ENCODE results near the gene TNS2.

TNS2 gene

DNA sequence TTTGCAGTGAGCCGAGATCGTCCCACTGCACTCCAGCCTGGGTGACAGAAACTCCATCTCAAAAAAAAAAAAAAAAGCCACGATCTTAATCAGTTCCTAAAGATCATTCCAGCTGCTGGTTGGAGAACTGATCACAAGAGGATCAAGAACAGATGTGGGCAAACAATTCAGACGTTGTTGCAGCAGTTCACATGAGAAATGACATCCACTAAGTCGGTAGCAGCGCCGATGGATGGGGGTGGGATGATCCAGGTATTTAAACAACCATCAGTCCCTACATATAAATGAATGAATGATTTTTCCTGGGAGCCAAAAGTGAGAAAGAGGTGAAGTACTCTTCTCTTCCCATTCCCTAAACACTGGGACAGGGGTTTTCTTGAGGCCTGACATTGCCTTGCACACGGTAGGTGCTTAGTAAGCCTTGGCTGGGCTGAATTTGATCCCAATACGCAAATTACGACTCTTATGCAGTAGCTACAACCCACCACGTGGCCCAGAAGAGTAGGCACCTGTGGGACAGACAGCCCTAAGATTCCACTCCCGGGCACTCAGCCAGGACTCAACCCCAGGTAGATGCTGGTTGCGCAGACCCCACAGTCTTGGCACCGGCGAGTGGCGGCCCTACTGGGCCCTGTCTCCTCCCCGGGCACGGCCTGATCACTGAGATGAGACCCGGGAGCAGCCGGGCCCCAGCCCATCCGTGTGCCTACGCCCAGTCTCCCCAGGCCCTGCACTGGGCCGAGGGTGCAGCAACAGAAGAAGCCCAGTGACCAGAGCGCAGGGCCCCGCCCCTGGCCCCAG, 28.8 kb downstream of the TNS2 start:
- H3K27me3 ChIP-seq (ENCODE audit: control insufficient read depth in 2 of 2, insufficient read depth in 2 of 2, low read length in 2 of 2): no peaks in the 10 kb centered on the region
- H3K9me3 ChIP-seq (ENCODE audit: control insufficient read depth in 2 of 2, low read length in 2 of 2): no peaks in the 10 kb centered on the region
- peak overlapping the region; percentile 76 to 83 for H3K4me3 ChIP-seq (ENCODE audit: low read length in 2 of 2)
- peaks cover 16 to 27% of the 10 kb centered on the region in 2 donors for H3K36me3 ChIP-seq (ENCODE audit: control insufficient read depth in 2 of 2, insufficient read depth in 2 of 2, low read length in 2 of 2)
- H3K4me1 ChIP-seq (ENCODE audit: control insufficient read depth in 2 of 2, insufficient read depth in 2 of 2, low read length in 2 of 2): peaks cover 5 to 8% of the 10 kb centered on the region in 2 donors
- H3K27ac ChIP-seq (ENCODE audit: low read depth in 2 of 2, low read length in 2 of 2): peak overlapping the region; percentile 81 to 94
- peak overlapping the region; percentile 68 to 80 for H3K9ac ChIP-seq (ENCODE audit: low read depth in 1 of 2, low read length in 2 of 2)

DNA sequence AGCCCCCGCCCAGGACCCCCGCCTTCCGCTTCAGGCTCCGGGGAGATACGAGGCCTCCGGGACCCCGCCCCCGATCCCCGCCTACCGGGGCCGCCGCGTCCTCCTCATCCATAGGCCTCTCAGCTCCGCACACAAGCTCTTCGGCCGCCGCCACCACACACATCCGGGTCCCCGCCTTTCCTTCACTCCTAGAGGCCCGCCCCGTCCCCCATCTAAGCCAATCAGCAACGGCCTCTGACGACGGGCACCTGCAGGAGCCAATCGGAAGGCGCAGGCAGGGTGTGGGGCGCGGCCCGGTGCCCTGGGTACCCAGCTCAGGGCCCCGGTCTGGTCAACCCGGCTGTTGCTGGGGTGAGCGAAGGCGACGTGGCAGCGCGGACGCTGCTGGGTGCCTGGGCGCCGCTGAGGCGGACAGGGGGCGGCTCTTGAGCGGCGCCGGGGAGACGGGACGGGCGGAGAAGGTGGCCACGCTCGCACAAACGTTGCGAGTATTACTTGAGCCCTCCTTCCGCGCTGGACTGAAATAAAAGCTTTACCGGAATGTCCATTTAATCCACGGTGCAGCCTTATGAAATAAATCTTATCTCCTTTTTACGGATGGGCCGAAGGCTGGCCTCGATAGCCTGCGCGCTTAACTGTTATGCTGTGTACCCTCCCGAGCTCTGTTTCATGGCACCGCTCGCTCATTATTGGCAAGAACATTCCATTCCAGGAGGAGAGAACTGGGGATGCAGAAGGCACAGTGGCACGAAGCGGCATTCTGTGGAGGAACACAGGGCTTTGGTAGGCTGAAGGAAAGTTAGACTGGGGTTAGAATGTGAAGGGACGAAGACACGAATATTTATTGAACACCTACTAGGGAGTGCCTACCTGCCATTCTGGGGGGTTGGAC, 29.6 kb downstream of the TNS2 start, which contains the start of gene SPRYD3:
TSS of gene SPRYD3 (minus strand) at position 165 of the 892 bp plus-strand sequence. CDS start at position 108, 57 bp downstream.
- Histone ChIP-seq H3K27me3 (ENCODE audit: control insufficient read depth in 2 of 2, insufficient read depth in 2 of 2, low read length in 2 of 2) (no peaks in the 10 kb centered on the region), H3K9ac (ENCODE audit: low read depth in 1 of 2, low read length in 2 of 2) (peak within 1 kb of the TSS; percentile 78 to 80), H3K4me3 (ENCODE audit: low read length in 2 of 2) (peak within 1 kb of the TSS; percentile 76 to 83), H3K27ac (ENCODE audit: low read depth in 2 of 2, low read length in 2 of 2) (peak within 1 kb of the TSS; percentile 81 to 94), H3K36me3 (ENCODE audit: control insufficient read depth in 2 of 2, insufficient read depth in 2 of 2, low read length in 2 of 2) (peaks cover 16 to 22% of the 10 kb centered on the region in 2 donors), H3K9me3 (ENCODE audit: control insufficient read depth in 2 of 2, low read length in 2 of 2) (no peaks in the 10 kb centered on the region), H3K4me1 (ENCODE audit: control insufficient read depth in 2 of 2, insufficient read depth in 2 of 2, low read length in 2 of 2) (peaks cover 5 to 8% of the 10 kb centered on the region in 2 donors)

DNA sequence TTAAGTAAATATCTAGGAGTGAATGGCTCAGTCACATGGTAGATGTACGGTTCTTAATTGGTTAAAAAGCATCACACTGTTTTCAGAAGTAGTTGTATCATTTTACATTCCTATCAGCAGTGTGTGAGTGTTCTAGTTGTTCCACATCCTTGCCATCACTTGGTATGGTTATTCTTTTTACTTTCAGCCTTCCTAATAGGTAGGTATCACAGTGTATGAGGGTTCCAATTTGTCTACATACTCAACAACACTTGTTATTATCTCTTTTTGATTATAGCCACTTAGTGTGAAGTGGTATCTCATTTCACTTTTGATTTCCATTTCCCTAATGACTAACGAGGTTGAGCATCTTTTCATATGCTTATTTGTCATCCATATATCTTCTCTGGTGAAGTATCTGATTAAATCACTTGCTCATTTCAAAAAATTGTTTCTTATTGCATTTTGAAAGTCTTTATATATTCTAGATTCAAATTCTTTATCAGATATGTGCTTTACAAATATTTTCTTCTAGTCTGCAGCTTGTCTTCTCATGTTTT, 32.8 kb downstream of the TNS2 start:
- no peaks in the 10 kb centered on the region for H3K9me3 ChIP-seq (ENCODE audit: control insufficient read depth in 2 of 2, low read length in 2 of 2)
- H3K4me3 ChIP-seq (ENCODE audit: low read length in 2 of 2): no peak overlapping the region
- no peaks in the 10 kb centered on the region for H3K36me3 ChIP-seq (ENCODE audit: control insufficient read depth in 2 of 2, insufficient read depth in 2 of 2, low read length in 2 of 2)
- H3K27ac ChIP-seq (ENCODE audit: low read depth in 2 of 2, low read length in 2 of 2): no peak overlapping the region
- H3K4me1 ChIP-seq (ENCODE audit: control insufficient read depth in 2 of 2, insufficient read depth in 2 of 2, low read length in 2 of 2): peaks cover 5 to 8% of the 10 kb centered on the region in 2 donors
- no peak overlapping the region for H3K9ac ChIP-seq (ENCODE audit: low read depth in 1 of 2, low read length in 2 of 2)
- no peaks in the 10 kb centered on the region for H3K27me3 ChIP-seq (ENCODE audit: control insufficient read depth in 2 of 2, insufficient read depth in 2 of 2, low read length in 2 of 2)

DNA sequence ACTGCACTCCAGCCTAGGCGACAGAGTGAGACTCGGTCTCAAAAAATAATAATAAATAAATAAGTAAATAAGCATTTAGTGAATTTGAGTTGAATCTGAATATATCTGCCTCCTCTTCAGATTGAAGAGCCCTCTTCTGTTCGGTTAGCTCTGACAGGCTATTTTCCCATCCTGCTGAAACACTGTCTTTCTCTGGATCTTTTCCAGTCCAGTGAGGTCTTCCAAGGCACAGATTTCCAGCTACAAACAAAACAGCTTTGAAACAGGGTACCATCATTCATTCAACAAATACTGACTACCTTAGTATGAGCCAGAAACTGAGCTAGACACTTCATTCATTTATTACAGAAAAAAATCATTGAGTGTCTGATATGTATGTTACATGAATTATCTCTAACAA, 36.5 kb downstream of the TNS2 start:
- Histone ChIP-seq H3K4me1 (ENCODE audit: control insufficient read depth in 2 of 2, insufficient read depth in 2 of 2, low read length in 2 of 2) (no peaks in the 10 kb centered on the region), H3K27ac (ENCODE audit: low read depth in 2 of 2, low read length in 2 of 2) (no peak overlapping the region), H3K36me3 (ENCODE audit: control insufficient read depth in 2 of 2, insufficient read depth in 2 of 2, low read length in 2 of 2) (no peaks in the 10 kb centered on the region), H3K27me3 (ENCODE audit: control insufficient read depth in 2 of 2, insufficient read depth in 2 of 2, low read length in 2 of 2) (no peaks in the 10 kb centered on the region), H3K9me3 (ENCODE audit: control insufficient read depth in 2 of 2, low read length in 2 of 2) (no peaks in the 10 kb centered on the region), H3K9ac (ENCODE audit: low read depth in 1 of 2, low read length in 2 of 2) (no peak overlapping the region), H3K4me3 (ENCODE audit: low read length in 2 of 2) (no peak overlapping the region)

DNA sequence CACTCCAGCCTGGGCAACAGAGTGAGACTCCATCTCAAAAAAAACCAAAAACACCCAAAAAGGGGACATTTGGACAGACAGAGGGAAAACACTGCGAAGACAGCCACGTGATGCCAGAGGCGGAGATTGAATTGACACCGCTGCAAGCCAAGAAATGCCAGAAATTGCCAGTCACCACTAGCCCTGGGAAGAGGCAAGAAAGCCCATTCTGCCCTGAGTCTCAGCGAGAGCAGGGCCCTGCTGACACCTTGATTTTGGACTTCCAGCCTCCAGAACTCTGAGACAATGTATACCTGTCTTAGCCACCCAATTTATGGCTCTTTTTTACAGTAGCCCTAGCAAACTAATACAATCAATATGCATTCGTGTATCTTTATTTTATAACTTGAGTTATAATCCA, 40.2 kb downstream of the TNS2 start:
- Histone ChIP-seq H3K27me3 (ENCODE audit: control insufficient read depth in 2 of 2, insufficient read depth in 2 of 2, low read length in 2 of 2) (no peaks in the 10 kb centered on the region), H3K27ac (ENCODE audit: low read depth in 2 of 2, low read length in 2 of 2) (no peak overlapping the region), H3K9ac (ENCODE audit: low read depth in 1 of 2, low read length in 2 of 2) (no peak overlapping the region), H3K4me3 (ENCODE audit: low read length in 2 of 2) (no peak overlapping the region), H3K9me3 (ENCODE audit: control insufficient read depth in 2 of 2, low read length in 2 of 2) (no peaks in the 10 kb centered on the region), H3K36me3 (ENCODE audit: control insufficient read depth in 2 of 2, insufficient read depth in 2 of 2, low read length in 2 of 2) (no peaks in the 10 kb centered on the region), H3K4me1 (ENCODE audit: control insufficient read depth in 2 of 2, insufficient read depth in 2 of 2, low read length in 2 of 2) (peaks cover 5 to 6% of the 10 kb centered on the region in 2 donors)

DNA sequence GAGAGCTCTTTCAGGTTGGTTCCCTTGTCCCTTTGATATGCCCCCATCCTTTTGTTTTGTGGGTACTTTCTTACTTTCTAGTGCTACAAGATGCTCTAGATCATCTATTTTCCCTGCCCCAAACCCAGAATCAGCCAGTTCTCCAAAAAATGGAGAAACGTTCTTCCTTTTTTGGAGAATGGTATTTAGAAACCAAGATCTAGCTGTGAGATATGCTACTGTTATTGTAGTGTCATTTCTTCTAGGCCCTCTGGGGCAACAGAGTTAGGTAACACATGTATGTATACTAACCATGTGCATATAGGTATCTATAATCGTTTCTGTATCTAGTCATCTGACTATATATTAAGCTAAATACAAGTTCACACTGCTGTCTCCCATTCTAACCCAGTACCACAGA, 40.7 kb downstream of the TNS2 start:
- no peak overlapping the region for H3K9ac ChIP-seq (ENCODE audit: low read depth in 1 of 2, low read length in 2 of 2)

DNA sequence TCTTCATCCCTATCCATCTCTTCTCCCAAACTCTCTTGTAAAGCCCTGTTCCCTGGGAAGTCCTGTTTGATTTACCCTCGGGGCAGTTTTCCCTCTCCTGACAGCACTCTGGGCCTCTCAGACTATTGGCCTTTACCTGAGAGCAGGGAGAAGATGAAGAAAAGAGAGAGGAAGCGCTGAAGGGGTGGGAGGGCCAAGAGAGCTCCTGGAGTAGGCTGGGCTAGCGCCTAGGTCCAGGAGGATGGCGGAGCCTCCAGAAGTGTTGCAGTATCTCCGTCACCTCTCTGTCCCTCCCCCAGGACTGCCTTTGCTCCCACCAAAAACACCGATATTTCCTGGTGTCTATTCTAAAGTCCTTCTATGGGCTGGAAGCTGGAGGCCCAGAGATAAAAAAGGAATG, 41.9 kb downstream of the TNS2 start:
- peaks cover 4 to 8% of the 10 kb centered on the region in 2 donors for H3K27me3 ChIP-seq (ENCODE audit: control insufficient read depth in 2 of 2, insufficient read depth in 2 of 2, low read length in 2 of 2)
- H3K36me3 ChIP-seq (ENCODE audit: control insufficient read depth in 2 of 2, insufficient read depth in 2 of 2, low read length in 2 of 2): no peaks in the 10 kb centered on the region
- H3K9ac ChIP-seq (ENCODE audit: low read depth in 1 of 2, low read length in 2 of 2): no peak overlapping the region
- H3K4me3 ChIP-seq (ENCODE audit: low read length in 2 of 2): no peak overlapping the region
- no peaks in the 10 kb centered on the region for H3K9me3 ChIP-seq (ENCODE audit: control insufficient read depth in 2 of 2, low read length in 2 of 2)
- H3K27ac ChIP-seq (ENCODE audit: low read depth in 2 of 2, low read length in 2 of 2): no peak overlapping the region
- peaks cover 6% of the 10 kb centered on the region in 2 donors for H3K4me1 ChIP-seq (ENCODE audit: control insufficient read depth in 2 of 2, insufficient read depth in 2 of 2, low read length in 2 of 2)

More for the DNA sequence above, 40.7 kb downstream of the TNS2 start:
- Histone ChIP-seq H3K4me1 (ENCODE audit: control insufficient read depth in 2 of 2, insufficient read depth in 2 of 2, low read length in 2 of 2) (peaks cover 5 to 6% of the 10 kb centered on the region in 2 donors), H3K27me3 (ENCODE audit: control insufficient read depth in 2 of 2, insufficient read depth in 2 of 2, low read length in 2 of 2) (no peaks in the 10 kb centered on the region), H3K27ac (ENCODE audit: low read depth in 2 of 2, low read length in 2 of 2) (no peak overlapping the region), H3K36me3 (ENCODE audit: control insufficient read depth in 2 of 2, insufficient read depth in 2 of 2, low read length in 2 of 2) (no peaks in the 10 kb centered on the region), H3K9me3 (ENCODE audit: control insufficient read depth in 2 of 2, low read length in 2 of 2) (no peaks in the 10 kb centered on the region), H3K4me3 (ENCODE audit: low read length in 2 of 2) (no peak overlapping the region)

DNA sequence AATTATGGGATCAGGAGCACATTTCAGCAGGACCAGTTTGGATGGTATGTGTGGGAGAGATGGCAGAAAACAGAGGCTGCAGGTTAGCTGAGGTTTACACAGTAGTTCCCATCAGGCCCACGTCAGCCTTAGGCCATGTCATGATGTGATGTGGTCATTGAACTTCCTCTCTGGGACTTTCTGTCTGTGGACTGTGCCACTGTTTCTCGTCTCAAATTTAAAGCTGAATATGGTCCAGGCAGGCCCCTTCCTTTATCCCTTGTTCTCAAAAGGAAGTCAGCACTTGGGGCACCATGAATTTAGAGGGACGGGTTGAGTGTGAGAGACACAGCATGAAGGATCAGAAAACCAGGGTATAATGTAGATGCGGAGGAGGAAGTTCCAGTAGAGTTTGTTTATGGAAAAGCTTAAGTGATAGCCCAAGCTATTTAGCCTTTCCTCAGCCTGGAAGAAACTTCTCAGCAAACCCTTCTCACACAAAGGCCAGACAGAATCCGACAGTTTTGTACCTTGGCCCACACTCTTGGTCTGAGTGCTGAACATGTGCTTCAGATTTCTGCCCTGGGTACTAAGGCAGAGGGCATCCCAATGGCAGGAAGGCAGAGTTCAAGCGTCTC, 44.0 kb downstream of the TNS2 start:
- Histone ChIP-seq H3K9ac (ENCODE audit: low read depth in 1 of 2, low read length in 2 of 2) (peak overlapping the region in 1 of 2 donors; percentile 38), H3K4me1 (ENCODE audit: control insufficient read depth in 2 of 2, insufficient read depth in 2 of 2, low read length in 2 of 2) (peaks cover 13 to 21% of the 10 kb centered on the region in 2 donors), H3K9me3 (ENCODE audit: control insufficient read depth in 2 of 2, low read length in 2 of 2) (no peaks in the 10 kb centered on the region), H3K27me3 (ENCODE audit: control insufficient read depth in 2 of 2, insufficient read depth in 2 of 2, low read length in 2 of 2) (peaks cover 4 to 9% of the 10 kb centered on the region in 2 donors), H3K4me3 (ENCODE audit: low read length in 2 of 2) (no peak overlapping the region), H3K36me3 (ENCODE audit: control insufficient read depth in 2 of 2, insufficient read depth in 2 of 2, low read length in 2 of 2) (no peaks in the 10 kb centered on the region), H3K27ac (ENCODE audit: low read depth in 2 of 2, low read length in 2 of 2) (peak overlapping the region; percentile 69 to 82)

DNA sequence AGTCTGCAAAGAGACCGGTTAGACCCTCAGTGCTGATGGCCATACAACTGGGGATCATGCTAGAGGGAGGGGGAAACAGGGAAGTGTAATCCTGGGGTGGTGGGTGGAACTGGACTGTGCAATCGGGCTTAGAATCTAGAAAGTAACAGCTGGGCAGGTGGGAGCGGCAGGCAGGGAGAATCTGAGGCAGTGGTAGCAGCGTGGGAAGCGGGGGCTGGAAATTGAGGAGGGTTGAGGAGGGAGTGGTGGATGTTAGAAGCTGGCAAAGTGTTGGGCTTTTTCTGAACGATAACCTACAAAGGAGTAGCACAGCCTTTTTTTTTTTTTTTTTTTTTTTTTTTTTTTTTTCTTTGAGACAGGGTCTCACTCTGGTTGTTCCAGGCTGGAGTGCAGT, 44.5 kb downstream of the TNS2 start:
- Histone ChIP-seq H3K4me3 (ENCODE audit: low read length in 2 of 2) (no peak overlapping the region), H3K9ac (ENCODE audit: low read depth in 1 of 2, low read length in 2 of 2) (no peak overlapping the region), H3K9me3 (ENCODE audit: control insufficient read depth in 2 of 2, low read length in 2 of 2) (no peaks in the 10 kb centered on the region), H3K27ac (ENCODE audit: low read depth in 2 of 2, low read length in 2 of 2) (peak overlapping the region; percentile 69 to 82), H3K36me3 (ENCODE audit: control insufficient read depth in 2 of 2, insufficient read depth in 2 of 2, low read length in 2 of 2) (no peaks in the 10 kb centered on the region), H3K27me3 (ENCODE audit: control insufficient read depth in 2 of 2, insufficient read depth in 2 of 2, low read length in 2 of 2) (peaks cover 7 to 9% of the 10 kb centered on the region in 2 donors), H3K4me1 (ENCODE audit: control insufficient read depth in 2 of 2, insufficient read depth in 2 of 2, low read length in 2 of 2) (peaks cover 17 to 25% of the 10 kb centered on the region in 2 donors)

All from mucosa of rectum (tissue), 2 donors.